Skeletal muscle cell (primary cell): ENCODE results near the gene TMEM150A.
A peak's percentile ranks its signal among the peaks of the same experiment; 100 is the strongest.
"Not testable (repeated sequence)": the region's sequence is repeated elsewhere in the genome, so short reads cannot be mapped to it uniquely, and the experiment has no call there.

Experiments
- DNase-seq: peaks from one replicate; pipeline ENCODE4 v3.0.0-alpha.2; 2010; ENCODE audit warnings: low read depth
- H3K4me3 ChIP-seq: 2 replicates; pipeline ENCODE4 v1.5.1; 2011; ENCODE audit warnings: low read depth, mild to moderate bottlenecking, control low read depth, low read length, moderate library complexity

TMEM150A gene

GRCh38 chr2:85596026-85596333 lies 6.5 kb downstream of the TMEM150A start:
- peak overlapping the region; percentile 53 for H3K4me3 ChIP-seq
- no peak for DNase-seq

- H3K4me3 ChIP-seq = peak within 1 kb of the TSS; percentile 53
- DNase-seq = peak; percentile 97
Observed at GRCh38 chr2:85595301-85596025, 7.0 kb downstream of the TMEM150A start, which contains the start of gene RNF181. Gene RNF181, plus strand, starts transcription at chr2:85595745. Its CDS starts 19 bp downstream, at chr2:85595764.

DNA sequence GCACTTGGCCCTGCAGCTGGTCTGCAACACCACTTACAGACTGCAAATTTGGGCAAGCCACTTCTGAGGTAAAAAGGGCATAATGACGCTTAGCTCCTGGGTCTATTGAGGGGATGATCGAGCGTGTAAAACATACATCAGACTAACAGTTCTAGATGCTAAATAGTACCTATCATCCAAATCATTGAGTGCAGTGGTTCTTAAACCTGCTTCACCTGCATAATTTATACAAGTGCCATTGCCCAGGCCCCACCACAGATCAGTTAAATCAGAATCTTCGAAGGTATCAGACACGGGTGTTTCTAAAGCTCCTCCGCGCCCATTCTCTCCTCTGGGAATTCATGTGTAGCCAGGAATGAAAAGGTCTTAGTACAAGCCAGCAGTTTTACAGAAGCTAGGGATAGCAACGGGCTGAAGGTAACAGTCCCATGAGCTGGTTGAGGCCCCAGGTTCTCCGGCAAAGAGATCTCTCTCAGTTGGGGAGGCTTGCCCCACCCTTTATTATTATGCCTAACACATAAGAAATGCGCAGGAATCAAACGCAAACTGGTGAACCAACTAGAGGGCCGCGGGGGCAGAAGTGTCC lies 7.7 kb downstream of the TMEM150A start:
- H3K4me3 ChIP-seq = peak overlapping the region; percentile 53
- DNase-seq = no peak

DNA sequence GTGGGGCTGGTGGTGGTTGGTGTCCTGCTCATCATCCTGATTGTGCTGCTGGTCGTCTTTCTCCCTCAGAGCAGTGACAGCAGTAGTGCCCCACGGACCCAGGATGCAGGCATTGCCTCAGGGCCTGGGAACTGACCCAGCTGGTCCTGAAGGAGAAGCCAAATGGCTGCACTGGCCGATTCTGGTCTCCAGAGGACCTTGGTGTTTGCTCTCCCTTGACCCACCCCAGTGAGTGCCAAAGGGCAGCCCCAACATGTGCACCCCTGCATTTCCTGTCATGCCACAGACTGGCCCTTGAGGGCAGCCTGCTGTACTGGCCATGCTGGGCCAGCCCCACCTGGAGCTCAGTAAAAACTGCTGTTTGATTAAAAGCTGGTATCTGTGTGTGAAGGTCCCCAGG lies 9.5 kb downstream of the TMEM150A start:
- H3K4me3 ChIP-seq = no peak overlapping the region
- DNase-seq = no peak

- H3K4me3 ChIP-seq, DNase-seq: not testable (repeated sequence)
Observed at GRCh38 chr2:85592299-85592698, 10.2 kb downstream of the TMEM150A start.

DNA sequence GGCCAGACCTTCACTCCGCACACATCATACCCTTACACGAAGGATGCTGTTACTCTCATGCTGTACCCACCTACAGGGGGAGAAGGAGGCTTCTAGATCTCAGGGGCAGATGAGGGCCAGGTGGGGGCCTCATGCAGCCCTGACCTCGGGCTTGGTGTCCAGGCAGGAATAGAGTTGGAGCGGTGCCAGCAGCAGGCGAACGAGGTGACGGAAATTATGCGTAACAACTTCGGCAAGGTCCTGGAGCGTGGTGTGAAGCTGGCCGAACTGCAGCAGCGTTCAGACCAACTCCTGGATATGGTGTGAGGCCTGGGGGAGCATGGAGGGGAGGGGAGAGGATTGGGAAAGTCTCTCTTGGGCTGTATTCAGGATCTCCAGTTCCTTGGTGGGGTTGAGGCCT lies 10.9 kb downstream of the TMEM150A start:
- no peak overlapping the region for H3K4me3 ChIP-seq
- DNase-seq = no peak

- H3K4me3 ChIP-seq = no peak overlapping the region
- no peak for DNase-seq
Observed at GRCh38 chr2:85590950-85591349, 11.5 kb downstream of the TMEM150A start.

DNA sequence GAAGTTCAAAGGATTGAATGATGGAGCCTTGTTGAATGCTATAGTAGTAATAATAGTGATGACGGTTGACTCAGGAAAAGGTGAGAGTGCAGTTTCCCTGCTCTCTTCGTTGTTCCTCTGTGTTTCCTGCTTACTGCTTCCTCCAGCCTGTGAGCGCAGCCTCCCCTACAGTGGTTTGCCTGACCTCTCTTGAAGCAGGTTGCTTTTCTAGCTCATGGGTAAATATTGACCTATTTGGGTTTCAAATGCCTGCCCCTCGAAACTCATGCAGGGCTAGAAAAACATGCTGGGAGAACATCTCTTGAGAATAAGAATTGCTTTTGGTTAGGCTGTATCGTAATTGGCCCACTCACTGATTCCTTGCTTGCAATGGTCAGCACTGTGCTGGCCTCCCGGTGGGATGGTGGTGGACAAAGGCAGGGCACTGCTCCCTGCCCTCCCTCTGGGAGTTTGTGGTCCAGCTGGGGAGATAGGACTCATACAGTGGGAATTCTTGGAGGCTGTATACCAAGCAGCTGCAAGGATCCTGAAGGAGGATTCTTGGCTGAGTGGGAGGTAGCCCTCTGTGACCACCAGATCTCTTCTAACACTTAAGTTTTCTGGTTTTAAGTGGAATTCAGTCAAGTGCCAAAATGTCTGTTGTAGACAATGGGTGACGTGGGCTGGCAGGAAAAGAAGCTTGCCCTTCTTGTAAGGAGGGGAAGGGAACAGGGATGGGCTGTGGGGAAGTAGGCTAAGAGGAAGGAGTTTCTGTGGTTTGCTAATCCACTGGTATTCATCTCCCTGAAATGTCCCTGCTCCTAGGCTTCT lies 12.3 kb downstream of the TMEM150A start:
- no peak overlapping the region for H3K4me3 ChIP-seq
- DNase-seq = peak; percentile 91

DNA sequence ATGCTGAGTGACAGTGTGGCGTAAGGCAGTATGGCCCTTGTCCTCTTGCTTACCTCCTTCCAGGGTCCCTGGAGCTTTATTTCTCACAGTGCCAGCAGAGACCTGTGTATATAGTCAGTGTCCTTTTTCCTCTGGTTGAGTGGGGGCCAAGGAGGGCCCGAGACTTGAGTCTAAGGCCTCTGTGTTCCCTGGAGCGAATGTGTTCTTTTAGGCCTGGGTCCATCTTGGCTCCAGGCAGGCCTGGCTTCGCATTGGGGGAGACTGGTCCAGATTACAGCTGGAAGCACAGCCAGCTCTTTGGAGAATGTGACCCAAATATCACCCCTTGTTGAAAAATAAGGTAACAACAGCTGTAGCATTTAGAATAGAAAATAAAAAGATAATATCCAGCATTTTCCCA lies 13.3 kb downstream of the TMEM150A start:
- H3K4me3 ChIP-seq = no peak overlapping the region
- no peak for DNase-seq

DNA sequence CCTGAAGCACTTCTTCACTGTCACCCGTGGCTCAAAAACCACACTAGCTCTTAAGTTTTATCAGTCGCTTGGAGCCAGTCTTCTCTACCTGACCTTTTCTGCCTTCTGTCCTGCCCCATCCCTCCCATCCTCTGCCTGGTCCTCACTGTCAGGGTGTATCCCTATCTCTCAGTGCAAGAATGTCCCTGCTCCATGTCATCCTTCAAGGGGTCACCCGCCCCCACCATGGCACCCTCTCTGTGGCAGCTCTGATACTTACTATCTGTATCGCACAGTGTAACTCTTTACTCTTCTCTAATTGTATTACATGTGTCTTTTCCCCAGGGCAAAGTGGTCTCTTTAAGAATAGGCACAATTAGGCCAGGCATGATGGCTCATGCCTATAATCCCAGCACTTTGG lies 13.9 kb downstream of the TMEM150A start:
- no peak overlapping the region for H3K4me3 ChIP-seq
- DNase-seq = no peak

DNA sequence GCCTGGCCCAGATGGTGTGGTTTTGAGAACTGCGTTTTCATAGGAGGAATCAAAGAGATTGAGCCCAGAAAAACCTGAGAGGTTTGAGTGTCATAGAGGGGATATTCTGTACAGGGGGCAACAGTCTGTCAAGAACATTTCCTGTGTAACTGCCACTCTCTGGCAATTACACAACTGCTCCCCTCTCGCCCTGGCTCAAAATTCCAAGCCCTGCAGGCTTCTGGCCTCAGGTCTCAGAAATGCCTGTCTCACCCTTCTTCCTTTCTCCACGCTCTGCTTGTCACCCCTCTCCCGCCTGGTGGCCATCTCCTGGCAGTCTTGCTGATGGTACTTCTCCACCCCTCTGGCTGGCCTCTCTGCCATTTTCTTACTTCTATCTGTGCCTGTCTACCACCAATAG lies 14.3 kb downstream of the TMEM150A start:
- H3K4me3 ChIP-seq = no peak overlapping the region

GRCh38 chr2:85585781-85586105 lies 16.8 kb downstream of the TMEM150A start:
- no peak for DNase-seq
- no peak overlapping the region for H3K4me3 ChIP-seq

More for the DNA sequence above, 14.3 kb downstream of the TMEM150A start:
- DNase-seq = no peak

- no peak for DNase-seq
- H3K4me3 ChIP-seq = peak overlapping the region; percentile 48
Observed at GRCh38 chr2:85584857-85585780, 17.4 kb downstream of the TMEM150A start.

- peak within 1 kb of the TSS; percentile 48 for H3K4me3 ChIP-seq
- DNase-seq = no peak
Observed at GRCh38 chr2:85584354-85584856, 18.1 kb downstream of the TMEM150A start, which contains the start of gene VAMP5. Gene VAMP5, plus strand, starts transcription at chr2:85584431. Its CDS starts 60 bp downstream, at chr2:85584491.

DNA sequence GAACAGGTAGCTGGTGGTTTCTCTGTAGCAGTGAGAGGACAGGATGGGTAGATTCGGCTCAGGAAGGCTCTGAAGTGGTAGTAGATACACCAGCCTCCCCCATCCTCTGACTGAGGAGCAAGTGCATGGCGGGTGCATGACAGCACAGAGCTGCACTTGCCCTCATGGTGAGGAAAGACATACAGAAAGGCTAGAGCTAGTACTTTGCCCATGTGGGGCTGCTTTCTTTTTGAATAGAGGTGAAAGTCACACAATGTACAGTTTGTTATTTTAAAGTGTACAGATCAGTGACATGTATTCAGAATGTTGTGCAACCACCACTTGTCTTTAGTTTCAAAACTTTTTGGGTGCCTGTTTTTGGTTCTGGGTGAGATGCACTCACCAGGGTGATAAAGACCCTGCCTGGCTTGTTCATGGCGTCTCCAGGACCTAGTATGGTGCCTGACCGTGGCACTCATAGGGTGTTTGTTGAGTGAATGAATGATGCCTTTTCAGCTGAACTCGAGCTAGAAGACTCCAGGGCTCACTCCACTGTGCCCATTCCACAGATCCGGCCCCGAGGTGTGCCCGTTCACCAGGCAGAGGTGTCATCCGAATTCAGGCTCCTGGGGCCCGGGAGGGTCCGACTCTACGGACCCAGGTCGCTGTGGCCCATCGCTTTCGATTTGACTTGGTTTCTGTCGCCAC lies 18.7 kb downstream of the TMEM150A start:
- DNase-seq = no peak
- peak overlapping the region; percentile 48 for H3K4me3 ChIP-seq

DNA sequence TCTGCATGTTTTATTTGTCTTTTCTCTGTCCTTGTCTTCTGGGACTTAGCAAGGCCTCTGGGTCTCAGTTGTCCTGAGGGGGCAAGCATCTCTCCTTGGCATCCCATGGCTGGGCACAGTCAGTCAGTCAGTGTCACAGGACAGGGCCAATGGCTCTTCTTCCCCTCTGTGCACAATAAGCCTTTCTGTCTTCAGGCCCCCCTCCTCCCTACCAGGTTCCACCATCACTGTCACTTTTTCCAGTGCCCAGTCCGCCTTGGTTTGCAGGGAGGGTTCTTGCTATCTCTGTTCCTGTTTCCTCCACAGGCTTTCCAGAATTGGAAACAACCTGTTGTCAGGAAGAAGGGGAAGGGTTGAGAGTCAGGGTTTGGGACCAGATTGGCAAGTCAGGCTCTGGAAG lies 20.0 kb downstream of the TMEM150A start:
- no peak for DNase-seq
- no peak overlapping the region for H3K4me3 ChIP-seq

- no peak for DNase-seq
- no peak overlapping the region for H3K4me3 ChIP-seq
Observed at GRCh38 chr2:85580206-85580605, 22.3 kb downstream of the TMEM150A start.

- no peak overlapping the region for H3K4me3 ChIP-seq
- no peak for DNase-seq
Observed at GRCh38 chr2:85579266-85579935, 23.1 kb downstream of the TMEM150A start.
